ENCODE measurements around the gene MOG.
A peak's percentile ranks its signal among the peaks of the same experiment; 100 is the strongest.

The MOG gene

GRCh38 chr6:29656798-29657197 lies at the start of gene MOG:
Gene MOG, plus strand, starts transcription at chr6:29657092. Its CDS starts 118 bp downstream, at chr6:29657210.
- DNase-seq (no peak), ATAC-seq (no peak)

DNA sequence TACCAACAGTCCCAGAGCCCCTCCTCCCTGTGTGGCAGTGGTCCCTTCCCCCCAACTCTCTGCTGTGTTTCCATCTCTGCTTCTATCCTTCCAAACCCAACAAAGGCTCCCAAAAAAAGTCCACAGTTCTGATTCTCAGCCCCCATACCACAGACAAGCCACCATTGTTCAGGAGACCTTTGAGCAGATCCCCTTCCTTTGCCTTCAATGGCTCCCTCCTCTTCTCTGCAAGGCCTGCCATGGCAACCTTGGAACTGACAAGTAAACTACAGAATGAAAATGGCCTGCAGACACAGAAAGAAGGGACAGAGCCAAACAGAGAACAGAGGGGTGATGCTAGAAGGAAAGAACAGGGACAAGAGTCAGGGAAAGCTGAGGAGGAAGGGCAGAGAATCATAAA lies 48.8 kb upstream of the MOG start:
- DNase-seq (no peak), ATAC-seq (no peak)

GRCh38 chr6:29610540-29610939 lies 46.4 kb upstream of the MOG start:
- ATAC-seq (no peak), DNase-seq (no peak)

DNA sequence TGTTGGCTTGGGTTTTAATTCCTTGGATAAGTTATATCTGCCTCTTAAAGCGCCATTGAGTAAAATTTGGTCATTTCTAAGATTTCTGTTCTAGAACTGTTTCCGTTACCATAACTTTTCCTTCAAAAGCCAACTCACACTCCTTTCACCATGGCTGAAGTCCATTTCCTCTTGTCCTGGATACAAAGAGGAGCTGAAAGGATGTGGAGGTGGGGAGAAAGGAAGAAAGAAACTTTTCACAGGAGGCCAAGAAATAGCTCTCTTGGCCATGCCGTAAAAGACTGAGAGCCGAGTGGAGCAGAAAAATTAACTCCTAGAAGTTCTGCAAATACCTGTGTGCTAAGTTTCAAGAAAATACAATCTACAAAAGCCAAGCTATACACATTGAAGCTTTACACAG lies 45.5 kb upstream of the MOG start:
- no peak for DNase-seq
- ATAC-seq = no peak

- no peak for ATAC-seq
- no peak for DNase-seq
Observed at GRCh38 chr6:29617782-29618554, 38.9 kb upstream of the MOG start.

- no peak for DNase-seq
- no peak for ATAC-seq
Observed at GRCh38 chr6:29619578-29620160, 37.2 kb upstream of the MOG start.

DNA sequence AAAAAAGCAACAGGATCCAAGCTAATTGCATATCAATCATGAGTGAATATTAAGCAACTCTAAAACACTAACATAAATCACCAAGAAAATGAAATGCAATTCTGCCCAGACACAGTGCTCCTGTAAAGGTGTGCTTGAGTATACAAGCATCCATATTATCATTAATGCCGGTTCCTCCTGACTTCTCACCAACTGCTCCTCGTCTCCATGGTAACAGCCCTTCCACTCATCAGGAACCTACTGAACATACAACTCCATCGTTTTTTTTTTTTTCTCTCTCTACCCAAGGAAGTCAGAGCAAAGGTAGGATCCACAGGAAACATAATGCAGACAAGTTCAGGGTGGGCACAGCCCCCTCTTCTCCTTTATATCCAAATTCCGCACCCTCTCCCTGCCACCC lies 36.3 kb upstream of the MOG start:
- DNase-seq (no peak), ATAC-seq (no peak)

- ATAC-seq (no peak), DNase-seq (no peak)
Observed at GRCh38 chr6:29624520-29624961, 32.4 kb upstream of the MOG start.

GRCh38 chr6:29625337-29625930 lies 31.5 kb upstream of the MOG start:
- ATAC-seq (no peak), DNase-seq (no peak)

DNA sequence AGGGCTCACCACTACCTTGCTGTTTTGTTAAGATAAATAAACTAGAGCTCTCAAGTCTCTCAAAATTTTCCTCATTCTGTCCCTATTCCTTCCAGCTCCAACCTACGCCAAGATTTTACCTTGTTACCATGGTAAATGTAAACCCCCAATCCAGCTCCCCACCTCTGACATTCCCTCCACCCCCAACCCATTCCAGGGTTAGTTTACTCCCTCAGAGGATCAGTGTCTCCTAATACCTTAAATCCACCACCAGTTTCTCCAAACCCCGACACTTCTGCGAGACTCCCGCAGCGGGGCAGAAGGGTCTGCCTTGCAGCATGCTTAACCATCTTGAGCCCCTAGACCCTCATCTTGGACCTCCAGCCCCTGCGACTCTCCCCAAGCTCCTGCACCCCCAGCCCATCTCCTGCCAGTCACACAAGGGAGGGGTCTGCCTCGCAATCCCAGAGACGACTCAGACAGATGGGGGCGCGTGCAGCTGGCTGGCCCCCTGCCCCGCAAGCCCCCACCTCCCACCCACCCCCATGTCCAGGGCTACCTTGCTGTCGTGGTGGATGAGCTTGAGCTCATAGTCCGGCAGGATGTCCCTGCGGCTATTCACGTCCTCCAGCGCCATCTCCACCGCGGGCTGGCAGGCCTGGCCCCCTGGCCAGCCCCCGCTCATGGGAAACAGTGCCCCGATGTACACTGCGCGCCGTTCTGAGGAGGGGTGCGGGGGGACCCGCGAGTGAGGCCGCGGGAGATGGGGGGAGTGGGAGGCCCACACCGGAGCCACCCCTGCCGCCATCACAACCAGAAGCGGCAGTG lies 29.7 kb upstream of the MOG start:
- ATAC-seq (no peak), DNase-seq (no peak)

GRCh38 chr6:29627755-29628418 lies 29.0 kb upstream of the MOG start:
- ATAC-seq = peak; percentile 20

GRCh38 chr6:29628419-29629281 lies 28.2 kb upstream of the MOG start:
- peak; percentile 80 for DNase-seq
- ATAC-seq = peak; percentile 65

More at GRCh38 chr6:29627755-29628418, 29.0 kb upstream of the MOG start:
- DNase-seq = peak; percentile 63

- ATAC-seq (no peak), DNase-seq (no peak)
Observed at GRCh38 chr6:29629571-29629970, 27.3 kb upstream of the MOG start.

DNA sequence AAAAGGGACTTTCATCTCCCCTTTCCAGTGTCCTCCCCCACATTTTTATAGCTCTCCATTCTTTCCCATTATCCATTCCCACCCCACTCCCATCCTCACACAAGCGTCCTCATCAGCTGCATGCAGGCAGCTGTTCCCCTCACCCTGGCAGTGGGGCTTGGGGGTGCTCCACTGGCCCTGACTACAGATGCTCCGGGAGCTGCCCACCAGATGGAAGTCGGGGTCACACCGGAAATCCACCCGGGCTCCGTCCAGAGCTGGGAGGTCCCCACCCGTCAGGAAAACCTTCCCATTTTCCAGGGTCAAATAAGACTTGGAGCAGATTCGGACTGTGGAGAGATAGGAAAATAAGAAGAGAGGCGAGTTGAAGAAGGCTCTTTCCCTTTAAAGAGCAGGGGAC lies 26.6 kb upstream of the MOG start:
- no peak for DNase-seq
- no peak for ATAC-seq

GRCh38 chr6:29631209-29631810 lies 25.6 kb upstream of the MOG start:
- ATAC-seq = no peak
- no peak for DNase-seq

DNA sequence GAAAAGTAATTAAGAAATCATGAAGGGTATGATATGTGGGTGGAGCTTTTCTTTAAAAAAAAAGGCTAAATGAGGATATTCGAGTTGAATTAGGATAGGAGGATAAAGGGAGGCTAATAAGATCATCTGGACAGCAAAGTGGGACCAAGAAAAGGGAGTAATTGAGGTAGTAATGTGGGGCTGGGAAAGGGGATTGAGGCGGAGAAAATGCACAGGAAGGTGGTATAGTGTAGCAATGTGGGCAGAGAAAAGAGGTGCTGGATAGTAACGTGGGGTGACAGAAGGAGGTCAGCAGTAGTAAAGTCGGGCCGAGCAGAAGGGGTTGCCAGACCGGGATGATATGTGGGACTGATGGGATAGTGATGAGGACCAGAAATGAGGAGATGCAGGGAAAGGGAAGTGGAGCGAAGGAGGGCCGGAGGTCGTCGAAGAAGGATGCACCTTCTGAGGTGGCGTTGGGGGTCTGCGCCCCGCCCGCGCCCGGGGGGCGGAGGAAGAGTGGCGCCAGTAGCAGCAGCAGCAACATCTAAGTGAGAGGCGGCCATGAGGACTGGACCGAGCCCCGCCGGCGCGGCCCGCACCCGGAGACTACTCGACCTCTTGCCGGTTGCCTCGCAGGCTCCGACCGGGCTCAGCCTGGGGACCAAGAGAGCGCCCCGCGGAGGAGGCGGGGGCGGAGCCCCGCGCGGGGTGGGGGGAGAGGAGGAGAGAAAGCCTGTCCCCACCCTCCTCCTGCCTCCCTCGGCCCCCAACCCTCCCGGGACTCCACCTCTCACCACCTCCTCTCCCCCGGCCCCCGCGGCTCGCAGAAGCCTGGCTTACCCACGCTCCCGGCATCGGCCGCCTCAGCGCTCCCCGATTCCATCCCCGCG lies 24.8 kb upstream of the MOG start:
- ATAC-seq = peak; percentile 24
- peak; percentile 60 for DNase-seq

DNA sequence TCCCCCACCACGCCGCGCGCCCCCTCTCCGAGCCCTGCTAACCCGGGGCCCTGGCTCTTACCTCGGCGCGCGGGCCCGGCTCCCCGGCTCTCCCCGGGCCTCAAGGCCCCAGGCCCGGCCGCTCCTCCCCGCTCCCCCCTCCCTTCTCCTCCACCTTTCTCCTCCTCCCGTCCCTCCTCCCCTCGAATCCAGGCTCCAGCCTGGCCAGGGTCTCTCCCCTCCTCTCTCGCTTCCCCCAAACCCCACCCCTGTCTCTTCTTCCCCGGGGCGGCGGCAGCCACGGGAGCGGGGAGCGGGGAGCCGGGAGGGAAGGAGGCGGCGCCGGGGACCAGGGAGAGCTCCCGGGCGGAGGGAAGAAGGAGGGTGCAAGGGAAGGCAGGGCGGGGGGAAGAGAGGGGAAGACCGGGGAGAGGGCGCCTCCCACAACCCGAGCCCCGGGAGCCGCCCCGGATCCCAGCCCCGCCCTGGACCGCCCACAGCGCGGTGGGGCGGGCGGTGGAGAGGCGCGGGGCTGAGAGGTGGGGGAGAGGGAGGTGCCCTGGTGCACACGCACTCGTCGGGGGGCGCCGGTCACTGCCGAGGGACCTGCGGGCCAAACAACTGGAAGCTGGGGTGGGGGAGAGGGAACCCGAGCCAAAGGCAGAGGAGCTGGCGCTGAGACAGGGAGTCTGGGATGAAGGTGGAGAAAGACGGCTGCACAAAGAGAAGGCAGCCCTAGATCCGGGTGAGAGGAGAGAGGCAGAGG lies 23.9 kb upstream of the MOG start, which contains the start of gene GABBR1:
Gene GABBR1 (minus strand): TSS at position 395 of the 745 bp plus-strand sequence. CDS start 798 bp downstream, outside the sequence.
- ATAC-seq (peak; percentile 83), DNase-seq (peak; percentile 79)

DNA sequence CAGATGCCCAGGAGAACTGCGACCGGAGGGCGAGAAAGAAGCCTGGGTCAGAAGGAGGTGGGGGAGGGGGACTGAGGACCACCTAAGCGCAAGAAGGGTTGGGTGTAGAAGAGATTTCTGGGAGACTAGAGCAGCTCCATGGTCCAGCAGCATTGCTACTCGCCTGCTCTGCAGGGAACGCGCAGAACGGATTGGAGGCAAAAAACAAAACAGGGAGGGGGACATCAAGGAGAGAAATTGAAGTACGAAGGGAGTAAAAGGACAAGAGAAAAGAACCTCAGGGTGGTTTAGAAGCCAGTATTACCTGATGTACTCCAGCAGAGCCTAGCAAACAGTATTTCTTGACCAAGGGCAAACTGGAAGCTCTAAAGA lies 23.4 kb upstream of the MOG start:
- no peak for ATAC-seq
- DNase-seq = no peak

- no peak for ATAC-seq
- no peak for DNase-seq
Observed at GRCh38 chr6:29637247-29637646, 19.6 kb upstream of the MOG start.

Measured in stimulated activated naive CD8-positive, alpha-beta T cell treated with anti-CD3 and anti-CD28 coated beads, Interleukin-15, Interleukin-2, amounts not matched to agents 100 U/mL and 50 U/mL, for 24 hours (primary cell).